ENCODE results near the gene ARHGAP20. TPM values are rescaled to one million over a fixed set of nuclear protein-coding genes. Genes with fewer than 3 reads are reported as not detected.

ARHGAP20 gene
- total and polyA plus RNA-seq, 2 experiments from 2014 or later, result 0.31 TPM; not detected in 1

DNA sequence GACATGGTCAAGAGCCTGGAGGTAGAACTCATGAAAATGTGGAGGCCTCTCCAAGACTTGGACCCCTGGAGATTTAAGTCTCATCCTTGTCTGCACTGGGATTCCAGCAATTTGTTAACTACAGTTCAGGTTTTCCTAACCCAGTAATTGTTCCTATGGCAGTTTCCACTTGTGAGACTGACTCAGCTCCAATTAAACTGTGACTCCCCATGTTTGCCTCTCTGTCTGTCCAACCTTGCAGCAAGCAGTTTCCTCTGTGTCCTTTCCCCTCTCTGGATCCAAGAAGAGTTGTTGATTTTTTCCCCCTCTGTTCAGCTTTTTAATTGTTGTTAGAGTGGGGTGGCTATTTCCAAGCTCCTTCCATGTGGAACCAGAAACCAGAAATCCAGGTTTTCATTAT is 16.2 kb upstream of the ARHGAP20 start:
- Mint-ChIP-seq H3K27ac (no peak overlapping the region), H3K36me3 (ENCODE audit: low read depth) (no peaks in the 10 kb centered on the region), H3K4me3 (no peak overlapping the region), H3K4me1 (no peaks in the 10 kb centered on the region), H3K9me3 (no peaks in the 10 kb centered on the region; the same call in 2 of the 3 replicates), H3K27me3 (ENCODE audit: insufficient read depth, low read depth, poor library complexity) (no peaks in the 10 kb centered on the region)
- Histone ChIP-seq H3F3A (replicated peaks; ENCODE audit: low read depth) (no peaks in the 10 kb centered on the region), H4K20me1 (replicated peaks; ENCODE audit: insufficient read depth) (no peaks in the 10 kb centered on the region), H2AFZ (no peak overlapping the region), H3K4me3 (no peak overlapping the region), H3K27me3 (ENCODE audit: insufficient read depth) (no peaks in the 10 kb centered on the region), H3K79me2 (replicated peaks; ENCODE audit: insufficient read depth) (no peaks in the 10 kb centered on the region), H3K4me2 (no peak overlapping the region), H3K9me2 (ENCODE audit: insufficient read depth) (no peaks in the 10 kb centered on the region), H3K4me1 (ENCODE audit: insufficient read depth) (no peaks in the 10 kb centered on the region), H3K27ac (ENCODE audit: low read depth) (no peak overlapping the region), H3K36me3 (ENCODE audit: insufficient read depth) (no peaks in the 10 kb centered on the region)
- ATAC-seq (no peak), DNase-seq (ENCODE audit: low spot score) (no peak)
- no peak for TF ChIP-seq STAT1 (IDR thresholded peaks at IDR 0.05; ENCODE audit: unreplicated experiment)
- TF ChIP-seq, protein P1, sequence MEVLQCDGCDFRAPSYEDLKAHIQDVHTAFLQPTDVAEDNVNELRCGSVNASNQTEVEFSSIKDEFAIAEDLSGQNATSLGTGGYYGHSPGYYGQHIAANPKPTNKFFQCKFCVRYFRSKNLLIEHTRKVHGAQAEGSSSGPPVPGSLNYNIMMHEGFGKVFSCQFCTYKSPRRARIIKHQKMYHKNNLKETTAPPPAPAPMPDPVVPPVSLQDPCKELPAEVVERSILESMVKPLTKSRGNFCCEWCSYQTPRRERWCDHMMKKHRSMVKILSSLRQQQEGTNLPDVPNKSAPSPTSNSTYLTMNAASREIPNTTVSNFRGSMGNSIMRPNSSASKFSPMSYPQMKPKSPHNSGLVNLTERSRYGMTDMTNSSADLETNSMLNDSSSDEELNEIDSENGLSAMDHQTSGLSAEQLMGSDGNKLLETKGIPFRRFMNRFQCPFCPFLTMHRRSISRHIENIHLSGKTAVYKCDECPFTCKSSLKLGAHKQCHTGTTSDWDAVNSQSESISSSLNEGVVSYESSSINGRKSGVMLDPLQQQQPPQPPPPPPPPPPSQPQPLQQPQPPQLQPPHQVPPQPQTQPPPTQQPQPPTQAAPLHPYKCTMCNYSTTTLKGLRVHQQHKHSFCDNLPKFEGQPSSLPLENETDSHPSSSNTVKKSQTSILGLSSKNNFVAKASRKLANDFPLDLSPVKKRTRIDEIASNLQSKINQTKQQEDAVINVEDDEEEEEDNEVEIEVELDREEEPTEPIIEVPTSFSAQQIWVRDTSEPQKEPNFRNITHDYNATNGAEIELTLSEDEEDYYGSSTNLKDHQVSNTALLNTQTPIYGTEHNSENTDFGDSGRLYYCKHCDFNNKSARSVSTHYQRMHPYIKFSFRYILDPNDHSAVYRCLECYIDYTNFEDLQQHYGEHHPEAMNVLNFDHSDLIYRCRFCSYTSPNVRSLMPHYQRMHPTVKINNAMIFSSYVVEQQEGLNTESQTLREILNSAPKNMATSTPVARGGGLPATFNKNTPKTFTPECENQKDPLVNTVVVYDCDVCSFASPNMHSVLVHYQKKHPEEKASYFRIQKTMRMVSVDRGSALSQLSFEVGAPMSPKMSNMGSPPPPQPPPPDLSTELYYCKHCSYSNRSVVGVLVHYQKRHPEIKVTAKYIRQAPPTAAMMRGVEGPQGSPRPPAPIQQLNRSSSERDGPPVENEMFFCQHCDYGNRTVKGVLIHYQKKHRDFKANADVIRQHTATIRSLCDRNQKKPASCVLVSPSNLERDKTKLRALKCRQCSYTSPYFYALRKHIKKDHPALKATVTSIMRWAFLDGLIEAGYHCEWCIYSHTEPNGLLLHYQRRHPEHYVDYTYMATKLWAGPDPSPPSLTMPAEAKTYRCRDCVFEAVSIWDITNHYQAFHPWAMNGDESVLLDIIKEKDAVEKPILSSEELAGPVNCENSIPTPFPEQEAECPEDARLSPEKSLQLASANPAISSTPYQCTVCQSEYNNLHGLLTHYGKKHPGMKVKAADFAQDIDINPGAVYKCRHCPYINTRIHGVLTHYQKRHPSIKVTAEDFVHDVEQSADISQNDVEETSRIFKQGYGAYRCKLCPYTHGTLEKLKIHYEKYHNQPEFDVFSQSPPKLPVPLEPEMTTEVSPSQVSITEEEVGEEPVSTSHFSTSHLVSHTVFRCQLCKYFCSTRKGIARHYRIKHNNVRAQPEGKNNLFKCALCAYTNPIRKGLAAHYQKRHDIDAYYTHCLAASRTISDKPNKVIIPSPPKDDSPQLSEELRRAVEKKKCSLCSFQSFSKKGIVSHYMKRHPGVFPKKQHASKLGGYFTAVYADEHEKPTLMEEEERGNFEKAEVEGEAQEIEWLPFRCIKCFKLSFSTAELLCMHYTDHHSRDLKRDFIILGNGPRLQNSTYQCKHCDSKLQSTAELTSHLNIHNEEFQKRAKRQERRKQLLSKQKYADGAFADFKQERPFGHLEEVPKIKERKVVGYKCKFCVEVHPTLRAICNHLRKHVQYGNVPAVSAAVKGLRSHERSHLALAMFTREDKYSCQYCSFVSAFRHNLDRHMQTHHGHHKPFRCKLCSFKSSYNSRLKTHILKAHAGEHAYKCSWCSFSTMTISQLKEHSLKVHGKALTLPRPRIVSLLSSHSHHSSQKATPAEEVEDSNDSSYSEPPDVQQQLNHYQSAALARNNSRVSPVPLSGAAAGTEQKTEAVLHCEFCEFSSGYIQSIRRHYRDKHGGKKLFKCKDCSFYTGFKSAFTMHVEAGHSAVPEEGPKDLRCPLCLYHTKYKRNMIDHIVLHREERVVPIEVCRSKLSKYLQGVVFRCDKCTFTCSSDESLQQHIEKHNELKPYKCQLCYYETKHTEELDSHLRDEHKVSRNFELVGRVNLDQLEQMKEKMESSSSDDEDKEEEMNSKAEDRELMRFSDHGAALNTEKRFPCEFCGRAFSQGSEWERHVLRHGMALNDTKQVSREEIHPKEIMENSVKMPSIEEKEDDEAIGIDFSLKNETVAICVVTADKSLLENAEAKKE (CRISPR knock-in tag; IDR thresholded peaks at IDR 0.05), result no peak
- TF ChIP-seq NANOG (IDR thresholded peaks at IDR 0.05; ENCODE audit: borderline replicate concordance), result no peak
- TF ChIP-seq, protein P2, sequence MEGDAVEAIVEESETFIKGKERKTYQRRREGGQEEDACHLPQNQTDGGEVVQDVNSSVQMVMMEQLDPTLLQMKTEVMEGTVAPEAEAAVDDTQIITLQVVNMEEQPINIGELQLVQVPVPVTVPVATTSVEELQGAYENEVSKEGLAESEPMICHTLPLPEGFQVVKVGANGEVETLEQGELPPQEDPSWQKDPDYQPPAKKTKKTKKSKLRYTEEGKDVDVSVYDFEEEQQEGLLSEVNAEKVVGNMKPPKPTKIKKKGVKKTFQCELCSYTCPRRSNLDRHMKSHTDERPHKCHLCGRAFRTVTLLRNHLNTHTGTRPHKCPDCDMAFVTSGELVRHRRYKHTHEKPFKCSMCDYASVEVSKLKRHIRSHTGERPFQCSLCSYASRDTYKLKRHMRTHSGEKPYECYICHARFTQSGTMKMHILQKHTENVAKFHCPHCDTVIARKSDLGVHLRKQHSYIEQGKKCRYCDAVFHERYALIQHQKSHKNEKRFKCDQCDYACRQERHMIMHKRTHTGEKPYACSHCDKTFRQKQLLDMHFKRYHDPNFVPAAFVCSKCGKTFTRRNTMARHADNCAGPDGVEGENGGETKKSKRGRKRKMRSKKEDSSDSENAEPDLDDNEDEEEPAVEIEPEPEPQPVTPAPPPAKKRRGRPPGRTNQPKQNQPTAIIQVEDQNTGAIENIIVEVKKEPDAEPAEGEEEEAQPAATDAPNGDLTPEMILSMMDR (conservative IDR thresholded peaks at IDR 0.05; ENCODE audit: low read depth in 2 of 2), result no peak
- TF ChIP-seq ZNF331 (CRISPR knock-in tag; IDR thresholded peaks at IDR 0.05; ENCODE audit: low read depth), result no peak
- TF ChIP-seq CREB1 (CRISPR knock-in tag; IDR thresholded peaks at IDR 0.05; ENCODE audit: low read depth), result no peak

All from GM23338 (cell line).